HL-60 (cell line): ENCODE data around the gene PCCA.

Experiments
- GABPA ChIP-seq: IDR thresholded peaks from 2 replicates; pipeline ENCODE4 v1.6.1; 2012; ENCODE audit warnings: low read depth
- POLR2AphosphoS5 ChIP-seq: IDR thresholded peaks from 2 replicates; pipeline ENCODE4 v1.6.1; 2012; ENCODE audit warnings: low read depth
- TF ChIP-seq, protein P1 (sequence below): IDR thresholded peaks from one replicate; pipeline ENCODE4 v1.5.1; 2011; ENCODE audit warnings: low read length, control low read depth, inconsistent platforms; ENCODE audit not compliant: insufficient read depth

DNA sequence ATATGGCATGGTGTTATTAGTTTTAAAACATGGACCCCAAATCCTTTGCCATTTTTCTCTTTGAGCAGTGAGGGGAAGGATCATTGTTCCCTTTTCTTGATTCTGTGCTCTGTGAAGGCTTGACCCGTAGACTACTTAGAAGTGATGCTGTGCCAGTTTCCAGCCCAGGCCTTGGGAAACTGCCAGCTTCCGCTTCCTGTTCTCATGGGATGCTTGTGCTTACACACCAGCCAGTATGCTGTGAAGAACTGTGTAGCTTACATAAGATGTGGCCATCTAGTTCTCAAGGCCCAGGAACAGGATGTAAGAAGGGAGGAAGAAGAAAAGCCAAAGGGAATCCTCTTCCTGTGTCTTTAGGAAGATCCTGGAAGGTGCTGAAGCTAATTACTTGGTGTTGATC is 180.9 kb downstream of the PCCA start:
- TF ChIP-seq, protein P1, sequence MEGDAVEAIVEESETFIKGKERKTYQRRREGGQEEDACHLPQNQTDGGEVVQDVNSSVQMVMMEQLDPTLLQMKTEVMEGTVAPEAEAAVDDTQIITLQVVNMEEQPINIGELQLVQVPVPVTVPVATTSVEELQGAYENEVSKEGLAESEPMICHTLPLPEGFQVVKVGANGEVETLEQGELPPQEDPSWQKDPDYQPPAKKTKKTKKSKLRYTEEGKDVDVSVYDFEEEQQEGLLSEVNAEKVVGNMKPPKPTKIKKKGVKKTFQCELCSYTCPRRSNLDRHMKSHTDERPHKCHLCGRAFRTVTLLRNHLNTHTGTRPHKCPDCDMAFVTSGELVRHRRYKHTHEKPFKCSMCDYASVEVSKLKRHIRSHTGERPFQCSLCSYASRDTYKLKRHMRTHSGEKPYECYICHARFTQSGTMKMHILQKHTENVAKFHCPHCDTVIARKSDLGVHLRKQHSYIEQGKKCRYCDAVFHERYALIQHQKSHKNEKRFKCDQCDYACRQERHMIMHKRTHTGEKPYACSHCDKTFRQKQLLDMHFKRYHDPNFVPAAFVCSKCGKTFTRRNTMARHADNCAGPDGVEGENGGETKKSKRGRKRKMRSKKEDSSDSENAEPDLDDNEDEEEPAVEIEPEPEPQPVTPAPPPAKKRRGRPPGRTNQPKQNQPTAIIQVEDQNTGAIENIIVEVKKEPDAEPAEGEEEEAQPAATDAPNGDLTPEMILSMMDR: no peak
- TF ChIP-seq POLR2AphosphoS5 (no peak), GABPA (no peak)
